NCI-H1930 (cell line): Measurements from ENCODE around the gene METTL6.
"Not testable (repeated sequence)": the region's sequence is repeated elsewhere in the genome, so short reads cannot be mapped to it uniquely, and the experiment has no call there.

ENCODE experiments used
- DNase-seq, 2 experiments: peaks; one replicate each; lab custom pipeline; 2025; lab: John Stamatoyannopoulos, UW

METTL6 gene

GRCh38 chr3:15450438-15451215 lies 23.3 kb upstream of the METTL6 start:
- no peak for DNase-seq

GRCh38 chr3:15449489-15450224 lies 22.3 kb upstream of the METTL6 start:
- DNase-seq = no peak

GRCh38 chr3:15443826-15444524 lies 16.6 kb upstream of the METTL6 start:
- DNase-seq = no peak

GRCh38 chr3:15440891-15441290 lies 13.5 kb upstream of the METTL6 start:
- no peak for DNase-seq

- no peak for DNase-seq
Measured at GRCh38 chr3:15439476-15439875, 12.1 kb upstream of the METTL6 start.

DNA sequence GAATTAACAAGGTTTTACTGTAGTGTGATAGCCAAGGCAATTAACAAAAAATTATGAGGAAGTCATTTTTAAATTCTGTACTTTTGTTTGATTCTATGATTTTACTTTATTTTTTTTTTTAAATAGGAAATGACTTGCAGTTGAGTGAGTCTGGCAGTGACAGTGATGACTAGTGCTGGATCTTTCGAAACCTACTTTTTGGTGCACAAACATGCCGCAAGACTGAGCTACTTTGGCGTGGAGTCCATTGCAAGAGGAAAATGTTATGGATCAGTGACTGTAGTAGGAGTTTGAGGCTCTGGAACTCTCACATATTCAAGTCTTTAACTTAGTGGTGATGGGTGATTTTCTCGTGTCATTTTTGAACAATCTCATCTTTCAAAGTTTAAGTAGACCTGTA lies 11.6 kb upstream of the METTL6 start:
- DNase-seq = no peak

DNA sequence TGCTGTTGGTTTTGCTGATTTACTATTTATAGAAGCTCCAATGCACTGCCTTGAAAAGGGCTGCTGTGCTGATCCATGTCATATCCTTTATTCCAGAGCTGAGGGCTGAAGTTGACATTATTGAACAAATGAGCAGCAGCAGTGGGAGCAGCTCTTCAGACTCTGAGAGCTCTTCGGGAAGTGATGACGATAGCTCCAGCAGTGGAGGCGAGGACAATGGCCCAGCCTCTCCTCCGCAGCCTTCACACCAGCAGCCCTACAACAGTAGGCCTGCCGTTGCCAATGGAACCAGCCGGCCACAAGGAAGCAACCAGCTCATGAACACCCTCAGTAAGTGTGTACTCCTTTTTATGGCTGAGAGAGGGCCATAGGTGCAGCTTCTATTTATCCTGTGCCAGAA lies 8.9 kb upstream of the METTL6 start:
- no peak for DNase-seq

DNA sequence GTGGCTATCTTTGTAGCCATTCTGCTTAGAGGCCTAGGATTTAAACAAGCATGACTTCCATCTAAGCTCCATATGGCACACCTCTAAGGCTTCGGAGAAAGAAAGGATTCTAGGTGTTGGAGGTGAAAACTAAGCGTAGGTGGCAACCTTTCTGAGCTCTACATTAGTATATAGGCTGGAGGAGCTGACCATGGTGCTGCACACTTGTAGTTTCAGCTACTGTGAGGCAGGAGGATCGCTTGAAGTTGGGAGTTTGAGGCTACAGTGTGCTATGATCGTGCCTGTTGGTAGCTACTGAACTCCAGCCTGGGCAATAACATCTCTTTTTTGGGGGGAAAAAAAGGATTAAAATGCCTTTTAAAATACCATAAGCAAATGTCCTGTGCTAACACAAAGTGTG lies 7.4 kb upstream of the METTL6 start:
- no peak for DNase-seq

GRCh38 chr3:15433531-15433930 lies 6.2 kb upstream of the METTL6 start:
- no peak for DNase-seq

DNA sequence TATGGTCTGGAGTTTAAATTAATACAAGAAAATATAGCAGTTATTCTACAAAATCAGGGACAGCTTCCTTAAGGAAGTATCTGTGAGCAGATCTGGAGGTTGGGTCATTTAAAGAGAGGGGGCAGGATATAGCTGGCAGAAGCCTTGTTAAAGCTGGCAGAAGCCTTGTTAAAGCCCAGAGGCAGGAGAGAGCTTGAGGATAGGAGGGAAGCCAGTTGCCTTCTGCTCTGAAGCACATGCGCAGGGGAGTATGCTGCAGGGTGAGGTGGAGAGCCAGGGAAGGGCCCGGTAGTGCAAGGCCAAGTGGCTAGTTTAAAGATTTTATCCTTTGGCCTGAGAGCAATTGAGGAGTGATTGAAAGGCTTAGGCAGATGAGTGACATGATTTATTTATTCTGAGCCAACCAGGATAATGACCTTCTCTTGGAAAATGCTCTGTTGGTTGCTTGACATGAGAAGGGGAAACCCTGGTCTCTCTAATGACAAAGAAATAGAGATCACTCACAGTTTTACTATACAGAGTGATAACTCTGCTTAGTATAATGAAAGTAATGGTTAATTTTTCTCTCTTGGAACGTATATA lies 4.0 kb upstream of the METTL6 start:
- DNase-seq = no peak

GRCh38 chr3:15430624-15431023 lies 3.3 kb upstream of the METTL6 start:
- DNase-seq = no peak

DNA sequence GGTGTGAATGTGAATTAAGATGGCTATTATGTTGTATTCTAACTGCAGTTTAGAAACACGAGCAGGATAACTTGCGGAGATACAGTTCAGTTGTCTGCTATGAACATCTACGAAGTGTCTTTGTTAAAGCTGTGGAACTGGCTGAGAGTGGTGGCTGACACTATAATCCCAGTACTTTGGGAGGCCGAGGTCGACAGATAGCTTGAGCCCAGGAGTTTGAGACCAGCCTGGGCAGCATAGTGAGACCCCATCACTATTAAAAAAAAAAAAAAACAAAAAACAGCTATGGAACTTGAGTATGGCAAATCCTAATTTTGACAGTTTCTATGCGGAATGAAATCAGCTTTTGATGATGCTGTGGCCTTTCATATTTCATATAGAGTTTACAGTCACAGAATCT lies 1.7 kb upstream of the METTL6 start:
- DNase-seq = no peak

DNA sequence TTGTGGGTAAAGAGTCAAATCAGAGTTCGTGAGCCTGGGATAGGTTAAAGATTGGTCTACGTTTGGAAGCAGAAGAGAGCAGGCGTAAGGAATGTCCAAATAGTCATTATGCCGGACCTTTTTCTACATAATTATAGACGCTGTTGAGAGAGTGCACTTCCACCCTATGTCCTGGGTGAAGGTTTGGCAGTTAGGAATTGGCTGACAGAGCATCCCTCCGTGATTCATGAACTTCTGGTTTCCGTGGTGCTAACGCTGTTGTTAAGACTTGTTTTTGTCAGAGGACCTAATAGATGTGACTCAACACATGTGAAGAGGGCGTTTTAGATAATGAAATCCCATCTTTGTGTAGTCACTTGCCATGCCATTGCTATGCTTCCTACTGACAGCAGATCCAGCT lies 1.2 kb upstream of the METTL6 start:
- DNase-seq = no peak

- no peak for DNase-seq
Measured at GRCh38 chr3:15427981-15428380, 637 bp upstream of the METTL6 start.

- no peak for DNase-seq
Measured at GRCh38 chr3:15426579-15427118, 695 bp downstream of the METTL6 start.

DNA sequence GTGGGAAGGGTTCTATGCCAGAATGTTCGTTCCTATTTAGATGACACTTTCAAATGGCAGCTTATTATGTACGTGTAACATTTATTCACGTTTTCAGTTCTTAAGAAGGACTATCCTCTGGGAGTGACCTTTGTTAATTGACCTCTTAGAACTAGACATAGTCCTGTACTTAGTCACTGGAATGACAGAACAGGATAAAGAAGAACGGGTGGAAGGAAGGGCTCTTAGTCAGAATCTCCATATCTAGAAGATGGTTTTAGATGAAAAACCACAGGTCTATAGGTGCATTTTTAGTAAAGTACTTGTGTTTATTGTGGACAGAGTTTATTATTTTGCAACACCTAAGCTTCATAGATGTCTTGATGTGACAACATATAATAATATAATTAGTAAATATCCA lies 6.5 kb downstream of the METTL6 start:
- no peak for DNase-seq

DNA sequence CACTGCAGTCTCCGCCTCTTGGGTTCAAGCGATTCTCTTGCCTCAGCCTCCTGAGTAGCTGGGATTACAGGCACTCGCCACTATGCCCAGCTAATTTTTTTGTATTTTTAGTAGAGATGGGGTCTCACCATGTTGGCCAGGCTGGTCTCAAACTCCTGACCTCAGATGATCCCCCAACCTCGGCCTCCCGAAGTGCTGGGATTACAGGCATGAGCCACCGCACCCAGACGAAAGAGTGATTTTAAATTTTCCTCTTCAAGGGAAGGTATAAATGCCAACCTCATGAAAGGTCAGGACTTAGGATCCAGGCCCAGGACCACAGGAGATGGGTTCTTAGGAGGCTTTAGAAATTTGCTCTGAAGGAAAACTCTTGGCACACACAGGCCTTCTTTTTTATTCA lies 16.4 kb downstream of the METTL6 start:
- not testable (repeated sequence) for DNase-seq

GRCh38 chr3:15409774-15410173 lies 17.6 kb downstream of the METTL6 start:
- DNase-seq = no peak

DNA sequence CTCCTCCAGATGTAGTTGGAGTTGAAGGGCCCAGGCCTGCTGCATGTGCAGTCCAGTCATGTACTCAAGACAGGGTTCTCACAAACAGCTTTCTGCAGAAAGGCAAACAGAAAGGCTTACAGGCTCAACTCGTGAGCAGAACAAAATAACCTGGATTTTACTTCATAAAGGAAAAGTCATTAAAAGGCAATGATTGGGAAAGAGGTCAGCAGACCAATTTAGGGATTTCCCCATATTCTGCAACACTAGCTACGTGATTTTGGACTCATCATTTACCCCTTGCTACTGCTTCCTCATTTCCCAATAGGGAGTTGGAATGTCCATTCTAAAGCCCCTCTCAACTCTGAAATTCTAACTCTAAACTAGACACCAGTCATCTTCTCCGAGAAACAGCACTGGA lies 18.1 kb downstream of the METTL6 start:
- DNase-seq = no peak

- DNase-seq = peak in 1 of 2 experiments; percentile 6
Measured at GRCh38 chr3:15405448-15406050, 21.8 kb downstream of the METTL6 start.

GRCh38 chr3:15404767-15405166 lies 22.6 kb downstream of the METTL6 start:
- no peak for DNase-seq

DNA sequence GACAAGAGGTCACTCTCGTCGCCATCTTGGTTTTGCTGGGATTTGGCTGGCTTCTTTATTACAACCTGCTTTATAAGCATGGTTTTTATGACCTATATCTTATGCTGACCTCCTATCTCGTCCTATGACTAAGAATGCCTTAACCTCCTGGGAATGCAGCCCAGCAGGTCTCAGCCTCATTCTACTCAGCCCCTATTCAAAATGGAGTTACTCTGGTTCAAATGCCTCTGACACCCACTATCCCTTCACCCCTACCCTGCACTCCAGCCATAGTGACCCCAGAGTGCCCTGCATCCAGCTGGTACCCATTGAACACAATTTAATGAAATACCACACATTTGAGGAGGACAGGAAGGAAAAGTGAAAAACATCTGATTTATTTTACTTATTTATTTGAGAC lies 23.4 kb downstream of the METTL6 start:
- no peak for DNase-seq
